ENCODE results near the gene CUBN.

CUBN gene

DNA sequence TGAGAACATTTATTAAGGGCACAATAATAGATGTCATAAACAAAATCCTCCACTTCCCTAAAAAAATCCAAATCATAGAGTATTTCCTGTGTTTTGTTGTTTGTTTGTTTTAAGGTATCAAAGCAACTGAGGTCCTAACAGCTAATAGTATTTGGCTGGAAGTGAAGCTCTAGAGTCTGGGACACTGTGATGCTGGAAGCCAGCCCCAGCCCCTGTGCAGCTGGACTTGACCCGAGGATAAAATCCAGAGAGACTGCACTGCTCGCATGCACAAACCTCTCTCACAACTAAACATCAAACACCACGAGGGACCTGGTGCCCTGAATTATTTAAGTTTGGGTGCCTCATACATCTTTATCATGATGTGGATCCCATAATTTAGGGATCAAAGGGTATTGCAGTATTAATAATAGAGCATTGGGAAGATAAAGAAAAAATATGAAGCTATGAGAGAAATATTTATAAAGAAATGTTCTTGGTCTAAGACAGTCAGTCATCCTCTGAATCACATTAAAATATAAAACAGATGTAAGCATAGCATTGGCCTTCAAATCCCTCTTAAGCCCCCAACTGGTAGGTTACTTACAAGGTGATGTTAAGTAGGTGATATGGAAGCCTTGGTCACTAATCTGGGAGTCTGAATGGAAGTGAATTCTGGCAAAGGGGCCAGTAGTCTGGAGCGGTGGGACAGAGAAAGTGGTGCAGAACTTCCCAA is 44.4 kb downstream of the CUBN start:
- H3K27ac ChIP-seq = no peak overlapping the region
- TF ChIP-seq CTCF (conservative IDR thresholded peaks at IDR 0.05) (no peak), ZFX (IDR thresholded peaks at IDR 0.05) (no peak)

GRCh38 chr10:17084258-17084657 is 45.4 kb downstream of the CUBN start:
- H3K27ac ChIP-seq = no peak overlapping the region
- TF ChIP-seq CTCF (conservative IDR thresholded peaks at IDR 0.05) (no peak), ZFX (IDR thresholded peaks at IDR 0.05) (no peak)

GRCh38 chr10:17081431-17081830 is 48.2 kb downstream of the CUBN start:
- TF ChIP-seq CTCF (conservative IDR thresholded peaks at IDR 0.05) (no peak), ZFX (IDR thresholded peaks at IDR 0.05) (no peak)
- H3K27ac ChIP-seq = no peak overlapping the region

DNA sequence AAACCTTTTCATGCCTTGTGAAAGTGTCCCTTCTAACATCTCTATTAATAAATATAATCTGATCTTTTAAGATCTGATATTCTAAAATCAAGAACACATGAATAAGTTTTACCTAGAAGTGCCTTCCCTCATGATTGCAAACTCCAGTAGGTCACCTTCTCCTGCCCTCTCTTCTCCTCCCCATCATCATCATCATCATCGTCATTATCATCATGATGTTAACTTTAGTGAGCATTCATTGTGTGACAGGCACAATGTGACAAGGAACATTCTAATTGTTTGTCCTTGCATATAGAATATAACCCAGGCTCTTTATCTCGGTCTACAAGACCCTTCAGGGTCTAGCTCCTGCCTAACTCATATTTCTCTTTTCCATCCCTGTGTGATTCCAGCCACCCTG is 51.7 kb downstream of the CUBN start:
- TF ChIP-seq CTCF (conservative IDR thresholded peaks at IDR 0.05) = no peak
- TF ChIP-seq ZFX (IDR thresholded peaks at IDR 0.05) = no peak

GRCh38 chr10:17077346-17077781 is 52.2 kb downstream of the CUBN start:
- TF ChIP-seq CTCF (conservative IDR thresholded peaks at IDR 0.05) (no peak), ZFX (IDR thresholded peaks at IDR 0.05) (no peak)
- H3K27ac ChIP-seq = no peak overlapping the region

More for the DNA sequence above, 51.7 kb downstream of the CUBN start:
- no peak overlapping the region for H3K27ac ChIP-seq

DNA sequence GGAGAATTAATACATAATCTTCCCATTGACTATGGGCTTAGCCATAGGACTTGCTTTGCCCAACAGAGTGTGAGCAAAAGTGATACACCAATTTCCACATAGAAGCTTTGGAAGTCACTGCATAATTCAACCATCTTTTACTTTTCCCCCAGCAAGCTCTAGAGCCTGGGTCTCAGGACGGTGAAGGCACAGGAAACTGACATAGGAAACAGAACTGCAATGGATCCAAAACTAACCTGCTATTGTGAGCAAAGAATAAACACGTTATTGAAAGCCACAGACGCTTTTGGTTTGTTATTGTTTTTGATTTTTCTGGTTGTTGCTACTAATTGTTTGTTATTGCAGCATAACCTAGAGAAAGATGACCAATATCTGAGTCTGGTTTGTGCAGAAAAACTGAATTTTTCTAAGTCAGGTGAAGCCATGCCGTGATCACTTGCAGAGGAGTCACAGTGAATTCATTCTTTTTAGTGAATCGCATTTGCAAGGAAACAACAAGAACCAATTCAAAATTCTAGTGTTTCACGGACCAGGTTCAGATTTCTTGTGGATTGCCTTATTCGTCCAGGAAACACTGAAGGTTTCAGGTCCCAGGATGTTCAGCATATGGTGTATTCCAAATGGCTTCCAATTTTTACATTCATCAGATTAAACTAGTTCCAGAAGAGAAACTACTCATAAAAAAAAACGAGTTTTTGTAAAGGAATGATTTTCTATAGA is 52.8 kb downstream of the CUBN start:
- no peak for TF ChIP-seq CTCF (conservative IDR thresholded peaks at IDR 0.05)
- no peak for TF ChIP-seq ZFX (IDR thresholded peaks at IDR 0.05)
- H3K27ac ChIP-seq = no peak overlapping the region
